ENCODE measurements around the gene WSCD2.

Gene WSCD2

DNA sequence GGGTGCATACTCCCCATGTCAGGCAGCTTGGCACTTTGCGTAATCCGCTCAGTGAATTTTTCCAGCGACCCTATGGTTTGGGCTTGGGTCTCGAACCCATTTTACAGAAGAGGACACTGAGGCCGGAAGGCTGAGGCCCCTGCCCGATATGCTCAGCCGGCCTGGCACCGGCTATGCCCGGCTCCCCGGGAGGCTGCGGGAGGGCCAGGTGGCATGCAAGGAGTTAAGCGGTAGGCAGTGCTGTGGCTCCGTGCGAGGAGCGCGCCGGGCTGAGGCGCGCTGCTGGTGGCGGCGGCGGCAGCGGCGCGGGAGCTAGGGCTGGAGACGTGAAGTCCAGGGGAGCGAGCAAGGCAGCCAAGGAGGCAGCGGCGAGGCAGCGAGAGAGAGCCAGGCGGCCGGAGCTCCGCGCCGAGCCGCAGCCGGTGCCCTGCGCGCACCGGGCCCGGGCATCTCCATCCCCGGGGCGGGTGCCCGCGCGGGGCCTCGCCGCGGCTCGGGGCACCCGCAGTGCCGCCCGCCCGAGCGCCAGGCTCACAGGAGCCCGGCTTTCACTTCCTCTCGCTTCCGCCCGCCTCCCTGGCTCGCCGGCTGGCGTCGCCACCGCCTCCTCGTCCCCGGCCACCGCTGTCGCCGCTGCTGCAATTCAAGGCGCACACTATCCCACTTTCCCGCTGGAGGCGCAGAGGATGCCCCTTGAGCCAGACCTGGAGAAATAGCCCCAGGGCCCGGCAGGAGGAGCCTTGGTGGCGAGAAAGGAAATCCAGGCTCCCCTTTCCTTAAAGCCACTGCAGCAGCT lies at the start of gene WSCD2:
Gene WSCD2 (plus strand): TSS at position 272 of the 796 bp plus-strand sequence. CDS start 66,545 bp downstream, outside the sequence.
- no peaks in the 10 kb centered on the region for H3K36me3 ChIP-seq (ENCODE audit: control insufficient read depth, insufficient read depth, low read length)
- no peak within 1 kb of the TSS for H3K4me3 ChIP-seq (replicated peaks; ENCODE audit: low read depth, low read length)
- peak; percentile 34 for DNase-seq (ENCODE audit: extremely low read depth, insufficient read length)
- peaks cover 4% of the 10 kb centered on the region for H3K27me3 ChIP-seq (replicated peaks; ENCODE audit: control insufficient read depth, insufficient read depth, low read length)
- TF ChIP-seq, protein P1, sequence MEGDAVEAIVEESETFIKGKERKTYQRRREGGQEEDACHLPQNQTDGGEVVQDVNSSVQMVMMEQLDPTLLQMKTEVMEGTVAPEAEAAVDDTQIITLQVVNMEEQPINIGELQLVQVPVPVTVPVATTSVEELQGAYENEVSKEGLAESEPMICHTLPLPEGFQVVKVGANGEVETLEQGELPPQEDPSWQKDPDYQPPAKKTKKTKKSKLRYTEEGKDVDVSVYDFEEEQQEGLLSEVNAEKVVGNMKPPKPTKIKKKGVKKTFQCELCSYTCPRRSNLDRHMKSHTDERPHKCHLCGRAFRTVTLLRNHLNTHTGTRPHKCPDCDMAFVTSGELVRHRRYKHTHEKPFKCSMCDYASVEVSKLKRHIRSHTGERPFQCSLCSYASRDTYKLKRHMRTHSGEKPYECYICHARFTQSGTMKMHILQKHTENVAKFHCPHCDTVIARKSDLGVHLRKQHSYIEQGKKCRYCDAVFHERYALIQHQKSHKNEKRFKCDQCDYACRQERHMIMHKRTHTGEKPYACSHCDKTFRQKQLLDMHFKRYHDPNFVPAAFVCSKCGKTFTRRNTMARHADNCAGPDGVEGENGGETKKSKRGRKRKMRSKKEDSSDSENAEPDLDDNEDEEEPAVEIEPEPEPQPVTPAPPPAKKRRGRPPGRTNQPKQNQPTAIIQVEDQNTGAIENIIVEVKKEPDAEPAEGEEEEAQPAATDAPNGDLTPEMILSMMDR (IDR thresholded peaks at IDR 0.05; ENCODE audit: insufficient read depth, low read length, poor library complexity, severe bottlenecking) = no peak

DNA sequence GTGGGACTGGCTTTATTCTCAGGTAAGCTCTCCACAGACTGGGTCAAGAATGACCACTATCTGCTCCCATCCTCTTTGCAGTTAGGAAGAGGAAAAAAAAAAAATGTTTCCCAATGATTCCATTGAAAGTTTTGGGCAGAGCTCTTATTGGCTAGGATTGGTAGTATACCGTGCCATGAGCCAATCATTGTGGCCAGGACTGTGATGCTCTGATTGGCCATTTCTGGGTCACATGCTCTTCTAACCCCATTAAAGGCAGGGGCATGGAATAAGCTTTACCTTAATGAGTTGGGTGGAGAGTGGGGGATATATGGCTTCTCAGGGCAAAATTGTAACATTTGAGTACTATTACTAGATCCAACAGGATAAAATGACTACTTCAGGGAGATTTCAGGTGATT lies 49.4 kb upstream of the WSCD2 start:
- H3K27me3 ChIP-seq (replicated peaks; ENCODE audit: control insufficient read depth, insufficient read depth, low read length) = no peaks in the 10 kb centered on the region
- TF ChIP-seq, protein P1 (IDR thresholded peaks at IDR 0.05; ENCODE audit: insufficient read depth, low read length, poor library complexity, severe bottlenecking) = no peak
- no peak for DNase-seq (ENCODE audit: extremely low read depth, insufficient read length)
- H3K36me3 ChIP-seq (ENCODE audit: control insufficient read depth, insufficient read depth, low read length) = no peaks in the 10 kb centered on the region
- no peak overlapping the region for H3K4me3 ChIP-seq (replicated peaks; ENCODE audit: low read depth, low read length)

DNA sequence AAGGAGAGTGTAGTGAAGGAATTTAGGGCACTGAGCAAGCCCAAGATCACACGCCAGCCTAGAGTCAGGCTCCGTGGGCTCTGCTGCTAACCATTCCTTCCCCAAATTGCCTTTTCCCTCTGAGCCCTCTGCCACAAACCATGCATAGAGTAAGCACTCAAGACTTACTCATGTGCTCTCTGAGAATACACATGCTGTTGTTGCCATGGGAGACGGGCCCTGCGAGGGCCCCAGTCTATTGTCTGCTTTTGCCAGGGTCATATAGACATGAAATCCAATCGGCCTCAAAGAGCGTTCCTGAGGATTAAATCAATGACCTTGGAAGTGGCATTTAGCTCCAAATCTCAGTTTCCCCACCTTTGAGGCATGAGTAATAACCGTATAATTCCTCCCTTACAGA lies 48.7 kb upstream of the WSCD2 start:
- Histone ChIP-seq H3K36me3 (ENCODE audit: control insufficient read depth, insufficient read depth, low read length) (no peaks in the 10 kb centered on the region), H3K4me3 (replicated peaks; ENCODE audit: low read depth, low read length) (no peak overlapping the region), H3K27me3 (replicated peaks; ENCODE audit: control insufficient read depth, insufficient read depth, low read length) (no peaks in the 10 kb centered on the region)
- no peak for DNase-seq (ENCODE audit: extremely low read depth, insufficient read length)
- TF ChIP-seq, protein P1 (IDR thresholded peaks at IDR 0.05; ENCODE audit: insufficient read depth, low read length, poor library complexity, severe bottlenecking) = no peak

DNA sequence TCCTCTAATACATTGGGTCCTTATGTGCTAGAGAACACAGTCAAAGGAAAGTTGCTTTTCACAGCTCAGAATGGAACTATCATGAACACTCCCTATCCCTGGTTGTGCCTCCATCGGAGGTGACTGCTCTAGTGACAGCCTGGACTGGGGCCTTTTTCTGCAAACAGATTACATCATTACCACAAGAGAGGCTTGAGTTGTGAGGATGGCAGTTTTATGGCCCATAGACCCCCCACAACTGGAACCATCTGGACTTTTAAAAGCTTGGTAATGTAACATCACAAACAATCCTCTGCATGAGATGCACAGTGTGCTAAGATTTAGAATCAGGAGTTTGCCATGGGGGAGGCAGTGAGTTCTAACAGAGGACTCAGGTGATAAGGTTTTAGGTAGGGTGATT lies 46.6 kb upstream of the WSCD2 start:
- DNase-seq (ENCODE audit: extremely low read depth, insufficient read length) = no peak
- TF ChIP-seq, protein P1 (IDR thresholded peaks at IDR 0.05; ENCODE audit: insufficient read depth, low read length, poor library complexity, severe bottlenecking) = no peak
- Histone ChIP-seq H3K4me3 (replicated peaks; ENCODE audit: low read depth, low read length) (no peak overlapping the region), H3K27me3 (replicated peaks; ENCODE audit: control insufficient read depth, insufficient read depth, low read length) (no peaks in the 10 kb centered on the region), H3K36me3 (ENCODE audit: control insufficient read depth, insufficient read depth, low read length) (no peaks in the 10 kb centered on the region)

DNA sequence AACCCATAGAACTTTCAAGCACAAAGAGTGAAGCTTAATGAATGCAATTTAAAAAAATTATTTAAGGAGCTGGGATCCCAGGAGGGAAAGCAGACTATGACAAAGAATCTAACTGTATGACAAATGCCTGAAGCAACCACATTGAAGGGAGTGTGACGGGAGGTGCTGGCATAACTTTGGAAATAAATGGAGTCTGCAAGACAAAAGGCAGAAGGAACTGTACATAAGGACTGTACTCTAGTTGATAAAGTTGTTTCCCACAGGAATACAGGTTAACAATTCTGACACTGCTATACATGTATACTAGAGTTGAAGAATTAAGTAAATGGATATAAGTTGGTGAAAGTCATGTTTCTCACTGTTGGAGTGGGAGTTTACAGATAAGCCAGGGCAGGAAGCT lies 41.2 kb upstream of the WSCD2 start:
- no peaks in the 10 kb centered on the region for H3K27me3 ChIP-seq (replicated peaks; ENCODE audit: control insufficient read depth, insufficient read depth, low read length)
- TF ChIP-seq, protein P1 (IDR thresholded peaks at IDR 0.05; ENCODE audit: insufficient read depth, low read length, poor library complexity, severe bottlenecking) = no peak
- no peak for DNase-seq (ENCODE audit: extremely low read depth, insufficient read length)
- H3K36me3 ChIP-seq (ENCODE audit: control insufficient read depth, insufficient read depth, low read length) = no peaks in the 10 kb centered on the region
- no peak overlapping the region for H3K4me3 ChIP-seq (replicated peaks; ENCODE audit: low read depth, low read length)
